ENCODE results near the gene ID1. TPM values are rescaled to one million over a fixed set of nuclear protein-coding genes. Genes with fewer than 3 reads are reported as not detected.

The ID1 gene
- total and polyA plus RNA-seq, 2 of the 13 experiments (the other 11 are each of a cell fraction or from before 2014, with no cell fraction given): 320 to 419 TPM

DNA sequence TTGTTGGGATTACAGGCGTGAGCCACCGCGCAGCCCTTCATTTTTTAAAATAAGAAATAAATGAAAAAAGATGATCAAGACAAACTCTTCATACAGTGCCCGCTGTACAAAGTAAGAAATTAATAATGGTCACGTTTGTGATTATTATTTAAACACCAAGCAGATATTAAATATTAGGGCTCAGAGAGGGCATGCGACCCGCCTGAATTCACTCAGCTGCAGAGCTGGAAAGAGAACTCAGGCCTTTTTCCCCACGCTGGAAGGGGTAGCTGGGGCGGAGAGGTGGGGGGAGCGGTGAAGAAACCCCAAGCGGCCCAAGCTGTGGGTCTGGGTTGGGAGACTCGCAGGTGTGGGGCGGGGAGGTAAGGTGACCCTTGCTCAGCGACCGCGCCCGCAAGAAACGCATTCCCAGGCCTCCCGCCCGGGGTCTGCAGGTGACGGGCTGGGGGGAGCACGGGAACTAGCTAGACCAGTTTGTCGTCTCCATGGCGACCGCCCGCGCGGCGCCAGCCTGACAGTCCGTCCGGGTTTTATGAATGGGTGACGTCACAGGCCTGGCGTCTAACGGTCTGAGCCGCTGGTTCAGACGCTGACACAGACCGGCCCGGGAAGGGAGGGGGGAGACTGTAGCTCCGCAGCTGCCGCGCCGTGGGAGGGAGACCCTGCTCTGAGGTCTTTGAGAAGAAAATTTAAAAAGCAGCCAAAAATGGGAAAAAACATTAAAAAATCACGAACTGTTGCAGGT, 1.1 kb upstream of the ID1 start (continued):
- TF ChIP-seq, protein P1, sequence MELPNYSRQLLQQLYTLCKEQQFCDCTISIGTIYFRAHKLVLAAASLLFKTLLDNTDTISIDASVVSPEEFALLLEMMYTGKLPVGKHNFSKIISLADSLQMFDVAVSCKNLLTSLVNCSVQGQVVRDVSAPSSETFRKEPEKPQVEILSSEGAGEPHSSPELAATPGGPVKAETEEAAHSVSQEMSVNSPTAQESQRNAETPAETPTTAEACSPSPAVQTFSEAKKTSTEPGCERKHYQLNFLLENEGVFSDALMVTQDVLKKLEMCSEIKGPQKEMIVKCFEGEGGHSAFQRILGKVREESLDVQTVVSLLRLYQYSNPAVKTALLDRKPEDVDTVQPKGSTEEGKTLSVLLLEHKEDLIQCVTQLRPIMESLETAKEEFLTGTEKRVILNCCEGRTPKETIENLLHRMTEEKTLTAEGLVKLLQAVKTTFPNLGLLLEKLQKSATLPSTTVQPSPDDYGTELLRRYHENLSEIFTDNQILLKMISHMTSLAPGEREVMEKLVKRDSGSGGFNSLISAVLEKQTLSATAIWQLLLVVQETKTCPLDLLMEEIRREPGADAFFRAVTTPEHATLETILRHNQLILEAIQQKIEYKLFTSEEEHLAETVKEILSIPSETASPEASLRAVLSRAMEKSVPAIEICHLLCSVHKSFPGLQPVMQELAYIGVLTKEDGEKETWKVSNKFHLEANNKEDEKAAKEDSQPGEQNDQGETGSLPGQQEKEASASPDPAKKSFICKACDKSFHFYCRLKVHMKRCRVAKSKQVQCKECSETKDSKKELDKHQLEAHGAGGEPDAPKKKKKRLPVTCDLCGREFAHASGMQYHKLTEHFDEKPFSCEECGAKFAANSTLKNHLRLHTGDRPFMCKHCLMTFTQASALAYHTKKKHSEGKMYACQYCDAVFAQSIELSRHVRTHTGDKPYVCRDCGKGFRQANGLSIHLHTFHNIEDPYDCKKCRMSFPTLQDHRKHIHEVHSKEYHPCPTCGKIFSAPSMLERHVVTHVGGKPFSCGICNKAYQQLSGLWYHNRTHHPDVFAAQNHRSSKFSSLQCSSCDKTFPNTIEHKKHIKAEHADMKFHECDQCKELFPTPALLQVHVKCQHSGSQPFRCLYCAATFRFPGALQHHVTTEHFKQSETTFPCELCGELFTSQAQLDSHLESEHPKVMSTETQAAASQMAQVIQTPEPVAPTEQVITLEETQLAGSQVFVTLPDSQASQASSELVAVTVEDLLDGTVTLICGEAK (IDR thresholded peaks at IDR 0.05): no peak
- TF ChIP-seq, protein P1 (CRISPR knock-in tag; IDR thresholded peaks at IDR 0.05): peak; percentile 86; the same call in 1 of the 2 replicates
- TF ChIP-seq GLI4 (CRISPR knock-in tag; IDR thresholded peaks at IDR 0.05; ENCODE audit: borderline replicate concordance): no peak
- 0 out of 2 replicates have a peak, but pooled peaks have one; percentile 33 for TF ChIP-seq PAX8 (CRISPR knock-in tag; IDR thresholded peaks at IDR 0.05; ENCODE audit: borderline replicate concordance)
- TF ChIP-seq, protein P2, sequence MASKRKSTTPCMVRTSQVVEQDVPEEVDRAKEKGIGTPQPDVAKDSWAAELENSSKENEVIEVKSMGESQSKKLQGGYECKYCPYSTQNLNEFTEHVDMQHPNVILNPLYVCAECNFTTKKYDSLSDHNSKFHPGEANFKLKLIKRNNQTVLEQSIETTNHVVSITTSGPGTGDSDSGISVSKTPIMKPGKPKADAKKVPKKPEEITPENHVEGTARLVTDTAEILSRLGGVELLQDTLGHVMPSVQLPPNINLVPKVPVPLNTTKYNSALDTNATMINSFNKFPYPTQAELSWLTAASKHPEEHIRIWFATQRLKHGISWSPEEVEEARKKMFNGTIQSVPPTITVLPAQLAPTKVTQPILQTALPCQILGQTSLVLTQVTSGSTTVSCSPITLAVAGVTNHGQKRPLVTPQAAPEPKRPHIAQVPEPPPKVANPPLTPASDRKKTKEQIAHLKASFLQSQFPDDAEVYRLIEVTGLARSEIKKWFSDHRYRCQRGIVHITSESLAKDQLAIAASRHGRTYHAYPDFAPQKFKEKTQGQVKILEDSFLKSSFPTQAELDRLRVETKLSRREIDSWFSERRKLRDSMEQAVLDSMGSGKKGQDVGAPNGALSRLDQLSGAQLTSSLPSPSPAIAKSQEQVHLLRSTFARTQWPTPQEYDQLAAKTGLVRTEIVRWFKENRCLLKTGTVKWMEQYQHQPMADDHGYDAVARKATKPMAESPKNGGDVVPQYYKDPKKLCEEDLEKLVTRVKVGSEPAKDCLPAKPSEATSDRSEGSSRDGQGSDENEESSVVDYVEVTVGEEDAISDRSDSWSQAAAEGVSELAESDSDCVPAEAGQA (IDR thresholded peaks at IDR 0.05; ENCODE audit: low read depth): peak; percentile 84
- TF ChIP-seq, protein P2 (CRISPR knock-in tag; IDR thresholded peaks at IDR 0.05; ENCODE audit: borderline replicate concordance): peak; percentile 22; the same call in 1 of the 2 replicates
- peak; percentile 96 for TF ChIP-seq ZNF746 (CRISPR knock-in tag; IDR thresholded peaks at IDR 0.05)
- TF ChIP-seq, protein P3, sequence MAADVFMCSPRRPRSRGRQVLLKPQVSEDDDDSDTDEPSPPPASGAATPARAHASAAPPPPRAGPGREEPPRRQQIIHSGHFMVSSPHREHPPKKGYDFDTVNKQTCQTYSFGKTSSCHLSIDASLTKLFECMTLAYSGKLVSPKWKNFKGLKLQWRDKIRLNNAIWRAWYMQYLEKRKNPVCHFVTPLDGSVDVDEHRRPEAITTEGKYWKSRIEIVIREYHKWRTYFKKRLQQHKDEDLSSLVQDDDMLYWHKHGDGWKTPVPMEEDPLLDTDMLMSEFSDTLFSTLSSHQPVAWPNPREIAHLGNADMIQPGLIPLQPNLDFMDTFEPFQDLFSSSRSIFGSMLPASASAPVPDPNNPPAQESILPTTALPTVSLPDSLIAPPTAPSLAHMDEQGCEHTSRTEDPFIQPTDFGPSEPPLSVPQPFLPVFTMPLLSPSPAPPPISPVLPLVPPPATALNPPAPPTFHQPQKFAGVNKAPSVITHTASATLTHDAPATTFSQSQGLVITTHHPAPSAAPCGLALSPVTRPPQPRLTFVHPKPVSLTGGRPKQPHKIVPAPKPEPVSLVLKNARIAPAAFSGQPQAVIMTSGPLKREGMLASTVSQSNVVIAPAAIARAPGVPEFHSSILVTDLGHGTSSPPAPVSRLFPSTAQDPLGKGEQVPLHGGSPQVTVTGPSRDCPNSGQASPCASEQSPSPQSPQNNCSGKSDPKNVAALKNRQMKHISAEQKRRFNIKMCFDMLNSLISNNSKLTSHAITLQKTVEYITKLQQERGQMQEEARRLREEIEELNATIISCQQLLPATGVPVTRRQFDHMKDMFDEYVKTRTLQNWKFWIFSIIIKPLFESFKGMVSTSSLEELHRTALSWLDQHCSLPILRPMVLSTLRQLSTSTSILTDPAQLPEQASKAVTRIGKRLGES (CRISPR knock-in tag; IDR thresholded peaks at IDR 0.05; ENCODE audit: borderline replicate concordance): 0 out of 2 replicates have a peak, but pooled peaks have one; percentile 8
- TF ChIP-seq ATM (IDR thresholded peaks at IDR 0.05; ENCODE audit: borderline replicate concordance): no peak; the same call in 1 of the 2 replicates
- peak; percentile 96 for TF ChIP-seq ZNF331 (CRISPR knock-in tag; IDR thresholded peaks at IDR 0.05)

All from HepG2 (cell line).